HEK293T (cell line): ENCODE data around the gene PAPPA2.

Experiments
- CTCF ChIA-PET: fragments of 350-600 bp; formaldehyde crosslinking; extraction: SDS; loops from one replicate; lab custom pipeline; 2021; ENCODE audit warnings: antibody characterized with exemption, inconsistent platforms; lab: Yijun Ruan, JAX
- POLR2A ChIA-PET: fragments of 350-600 bp; formaldehyde crosslinking; extraction: SDS; loops from one replicate; lab custom pipeline; 2020; ENCODE audit warnings: antibody characterized with exemption, inconsistent platforms; lab: Yijun Ruan, JAX
- DNase-seq: peaks from one replicate; pipeline ENCODE4 v3.0.0; 2012; ENCODE audit warnings: mixed read lengths; ENCODE audit errors: extremely low spot score
- ARNT ChIP-seq: fragments of 450-650 bp; IDR thresholded peaks from 2 replicates; pipeline ENCODE4 v1.6.1; 2017; ENCODE audit warnings: mild to moderate bottlenecking
- BHLHE40 ChIP-seq: fragments of 450-650 bp; IDR thresholded peaks from 2 replicates; pipeline ENCODE4 v1.6.1; 2016; ENCODE audit warnings: mild to moderate bottlenecking, moderate library complexity, borderline replicate concordance
- CTBP1 ChIP-seq: fragments of 450-650 bp; IDR thresholded peaks from 2 replicates; pipeline ENCODE4 v1.6.1; 2016; ENCODE audit warnings: borderline replicate concordance
- ELF4 ChIP-seq: fragments of 450-650 bp; IDR thresholded peaks from 2 replicates; pipeline ENCODE4 v1.6.1; 2017; ENCODE audit warnings: antibody characterized with exemption
- FOXA1 ChIP-seq: fragments of 450-650 bp; IDR thresholded peaks from 2 replicates; pipeline ENCODE4 v1.6.1; 2016; ENCODE audit warnings: mild to moderate bottlenecking
- FOXK2 ChIP-seq: fragments of 450-650 bp; IDR thresholded peaks from 2 replicates; pipeline ENCODE4 v1.6.1; 2016; ENCODE audit warnings: mild to moderate bottlenecking
- FOXM1 ChIP-seq: fragments of 450-650 bp; IDR thresholded peaks from 2 replicates; pipeline ENCODE4 v1.6.1; 2017; ENCODE audit warnings: mild to moderate bottlenecking, borderline replicate concordance
- HDGF ChIP-seq: fragments of 450-650 bp; IDR thresholded peaks from 2 replicates; pipeline ENCODE4 v1.6.1; 2017; ENCODE audit warnings: antibody characterized with exemption, borderline replicate concordance
- L3MBTL2 ChIP-seq: fragments of 450-650 bp; conservative IDR thresholded peaks from 2 replicates; pipeline ENCODE4 v1.6.1; 2016; ENCODE audit warnings: mild to moderate bottlenecking
- LEF1 ChIP-seq: fragments of 450-650 bp; IDR thresholded peaks from 2 replicates; pipeline ENCODE4 v1.6.1; 2017; ENCODE audit warnings: mild to moderate bottlenecking, borderline replicate concordance
- NFRKB ChIP-seq: fragments of 450-650 bp; IDR thresholded peaks from 2 replicates; pipeline ENCODE4 v1.6.1; 2016; ENCODE audit warnings: mild to moderate bottlenecking, moderate library complexity
- PKNOX1 ChIP-seq: fragments of 450-650 bp; IDR thresholded peaks from 2 replicates; pipeline ENCODE4 v1.6.1; 2016
- SP1 ChIP-seq: fragments of 450-650 bp; IDR thresholded peaks from 2 replicates; pipeline ENCODE4 v1.6.1; 2017
- SUZ12 ChIP-seq: fragments of 450-650 bp; IDR thresholded peaks from 2 replicates; pipeline ENCODE4 v1.6.1; 2016; ENCODE audit warnings: mild to moderate bottlenecking
- TARDBP ChIP-seq: fragments of 450-650 bp; IDR thresholded peaks from 2 replicates; pipeline ENCODE4 v1.6.1; 2016
- ZNF384 ChIP-seq: fragments of 450-650 bp; IDR thresholded peaks from 2 replicates; pipeline ENCODE4 v1.6.1; 2016

Gene PAPPA2

GRCh38 chr1:176880955-176881595 lies 418.1 kb downstream of the PAPPA2 start:
- CTCF ChIA-PET: interaction anchor here (0.7 to 1.5 kb wide), 3 partner anchors 189 to 505 kb away, joined by 3 to 6 read pairs (median 5); no protein-coding TSS in a partner anchor
- peak; percentile 88 for DNase-seq
- POLR2A ChIA-PET: no interaction called here
- TF ChIP-seq PKNOX1 (peak; percentile 28; the same call in 1 of the 2 replicates), SP1 (no peak)

DNA sequence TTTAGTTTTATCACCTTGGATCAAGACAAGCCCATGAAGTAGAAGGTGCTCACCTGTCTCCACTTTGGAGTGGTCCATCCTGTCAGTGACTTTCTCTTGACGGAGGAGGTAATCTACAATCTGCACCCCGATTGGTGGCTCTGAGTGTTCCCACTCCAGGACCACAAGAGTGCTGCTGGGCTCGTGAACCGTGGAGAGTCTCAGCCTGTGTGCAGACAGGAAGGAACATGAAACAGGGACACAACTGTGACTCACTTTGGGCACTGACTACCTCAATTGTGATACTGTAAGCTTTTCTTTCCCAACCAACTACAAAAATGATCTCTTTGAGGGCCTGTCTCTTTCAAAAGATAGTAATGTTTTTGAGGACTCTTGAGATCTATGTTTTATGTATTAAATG lies 421.3 kb downstream of the PAPPA2 start:
- DNase-seq: no peak
- TF ChIP-seq PKNOX1 (no peak), LEF1 (no peak), NFRKB (no peak), HDGF (no peak), SUZ12 (no peak), FOXA1 (no peak), FOXK2 (no peak), ARNT (no peak), TARDBP (no peak)
- ChIA-PET POLR2A (no interaction called here), CTCF (no interaction called here)

GRCh38 chr1:176884911-176885310 lies 421.9 kb downstream of the PAPPA2 start:
- TF ChIP-seq TARDBP (no peak), L3MBTL2 (no peak), HDGF (no peak), SUZ12 (no peak), FOXK2 (no peak), ELF4 (no peak), ZNF384 (no peak), FOXA1 (no peak), CTBP1 (no peak)
- no peak for DNase-seq
- ChIA-PET POLR2A (no interaction called here), CTCF (no interaction called here)

DNA sequence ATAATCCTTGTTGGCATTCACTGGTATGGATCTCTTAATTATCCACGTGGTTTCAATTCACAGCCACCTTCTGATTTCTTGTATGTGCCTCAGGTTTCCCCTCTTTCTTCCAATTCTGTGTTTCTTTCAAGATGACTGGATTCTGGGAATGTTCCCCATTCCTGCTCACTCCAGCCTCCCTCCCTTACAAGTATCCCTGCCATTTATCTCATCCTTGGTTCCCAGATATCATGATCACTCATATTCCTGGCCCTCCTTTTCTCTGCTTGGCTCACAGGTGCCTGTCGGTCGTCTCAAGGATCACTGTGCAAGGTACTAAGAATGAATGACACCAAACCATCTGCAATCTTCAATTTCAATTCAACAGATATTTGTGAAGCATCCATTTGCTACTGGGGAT lies 422.4 kb downstream of the PAPPA2 start:
- TF ChIP-seq PKNOX1 (no peak), CTBP1 (no peak), FOXK2 (no peak), FOXA1 (no peak), NFRKB (no peak), HDGF (no peak), FOXM1 (no peak), ZNF384 (no peak), ELF4 (no peak), L3MBTL2 (no peak), ARNT (no peak), LEF1 (no peak), SP1 (no peak), TARDBP (no peak)
- no peak for DNase-seq
- ChIA-PET CTCF (no interaction called here), POLR2A (no interaction called here)

DNA sequence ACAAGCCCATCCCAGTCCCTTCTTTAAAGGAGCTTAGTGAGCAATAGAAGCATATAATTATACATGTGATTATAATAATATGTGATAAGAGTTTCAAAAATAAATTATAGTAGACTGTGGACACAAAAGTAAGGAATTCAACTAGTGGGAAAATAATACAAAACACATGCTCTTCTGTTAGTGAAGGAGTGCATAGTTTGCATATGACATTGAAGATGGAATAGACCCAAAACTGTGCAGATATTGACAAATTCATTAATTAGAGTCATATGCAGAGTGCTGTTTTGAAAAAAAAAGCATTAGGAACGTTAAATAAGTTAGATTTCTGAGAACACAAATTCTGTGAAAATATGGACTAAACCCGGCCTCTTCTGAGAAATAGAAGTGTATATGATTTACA lies 422.8 kb downstream of the PAPPA2 start:
- ChIA-PET POLR2A (no interaction called here), CTCF (no interaction called here)
- DNase-seq: no peak
- TF ChIP-seq LEF1 (no peak), HDGF (no peak), FOXM1 (no peak), SP1 (no peak), PKNOX1 (no peak), ZNF384 (no peak), NFRKB (no peak), ELF4 (no peak), TARDBP (no peak), CTBP1 (no peak), FOXA1 (no peak), ARNT (no peak), BHLHE40 (no peak), FOXK2 (no peak), SUZ12 (no peak), L3MBTL2 (no peak)

GRCh38 chr1:176888471-176889032 lies 425.6 kb downstream of the PAPPA2 start:
- POLR2A ChIA-PET: no interaction called here
- no peak for DNase-seq
- CTCF ChIA-PET: no interaction called here
- TF ChIP-seq ZNF384 (no peak), FOXM1 (no peak), SP1 (no peak), L3MBTL2 (no peak), ARNT (no peak), LEF1 (no peak), PKNOX1 (no peak), NFRKB (no peak), CTBP1 (no peak), BHLHE40 (no peak)
